ENCODE data around the gene OCEL1. TPM values are rescaled to one million over a fixed set of nuclear protein-coding genes. Genes with fewer than 3 reads are reported as not detected.

The OCEL1 gene
- total and polyA plus RNA-seq, 2 donors (not counting 1 experiment from before 2014, with no cell fraction given) = 4.6 to 8.8 TPM

DNA sequence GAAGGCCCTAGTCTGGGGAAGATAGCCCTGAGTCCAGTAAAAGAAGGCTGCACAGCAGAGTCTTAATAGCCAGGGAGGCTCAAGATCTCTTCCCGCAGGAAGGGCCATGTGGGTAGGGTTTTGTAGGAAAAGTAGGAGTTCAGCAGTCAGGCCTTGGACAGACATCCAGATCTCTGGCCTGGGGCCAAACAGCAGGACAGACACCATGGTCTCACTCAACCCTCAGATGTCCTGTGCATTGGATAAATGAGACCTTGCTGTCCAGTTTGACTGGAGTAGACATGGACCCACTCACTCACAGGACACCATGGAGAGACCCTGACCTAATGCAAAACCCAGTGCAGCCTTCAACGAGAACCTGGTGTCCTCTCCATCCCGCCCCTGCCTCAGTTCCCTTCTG, 3.9 kb downstream of the OCEL1 start:
- Histone ChIP-seq H3K4me3 (replicated peaks in 1 of 4; ENCODE audit: control extremely low read depth in 1 of 4, insufficient read depth in 1 of 4, low read depth in 3 of 4, low read length in 4 of 4) (no peak overlapping the region), H3K36me3 (ENCODE audit: control insufficient read depth, insufficient read depth, low read length) (peaks cover 14% of the 10 kb centered on the region), H3K27me3 (ENCODE audit: control insufficient read depth, insufficient read depth, low read length) (no peaks in the 10 kb centered on the region), H3K9ac (ENCODE audit: insufficient read depth, low read length) (no peak overlapping the region), H3K27ac (ENCODE audit: insufficient read depth, low read length) (no peak overlapping the region), H3K4me1 (ENCODE audit: control insufficient read depth, extremely low read depth, insufficient read depth, low read length) (peaks cover under 1% of the 10 kb centered on the region), H3K79me2 (ENCODE audit: control insufficient read depth, insufficient read depth, low read length) (peaks cover 8% of the 10 kb centered on the region), H3K4me2 (ENCODE audit: extremely low read depth, insufficient read depth, low read length) (no peak overlapping the region), H2AFZ (ENCODE audit: low read length) (no peak overlapping the region), H3K9me3 (ENCODE audit: control insufficient read depth, insufficient read depth, low read depth, low read length) (no peaks in the 10 kb centered on the region), H4K20me1 (ENCODE audit: control insufficient read depth, extremely low read depth, insufficient read depth, low read length) (no peaks in the 10 kb centered on the region)
- DNase-seq (ENCODE audit: low read depth in 2 of 2) = no peak
- no peak for TF ChIP-seq EZH2 (IDR thresholded peaks at IDR 0.05; ENCODE audit: low read length, missing control alignments)
- TF ChIP-seq, protein P1, sequence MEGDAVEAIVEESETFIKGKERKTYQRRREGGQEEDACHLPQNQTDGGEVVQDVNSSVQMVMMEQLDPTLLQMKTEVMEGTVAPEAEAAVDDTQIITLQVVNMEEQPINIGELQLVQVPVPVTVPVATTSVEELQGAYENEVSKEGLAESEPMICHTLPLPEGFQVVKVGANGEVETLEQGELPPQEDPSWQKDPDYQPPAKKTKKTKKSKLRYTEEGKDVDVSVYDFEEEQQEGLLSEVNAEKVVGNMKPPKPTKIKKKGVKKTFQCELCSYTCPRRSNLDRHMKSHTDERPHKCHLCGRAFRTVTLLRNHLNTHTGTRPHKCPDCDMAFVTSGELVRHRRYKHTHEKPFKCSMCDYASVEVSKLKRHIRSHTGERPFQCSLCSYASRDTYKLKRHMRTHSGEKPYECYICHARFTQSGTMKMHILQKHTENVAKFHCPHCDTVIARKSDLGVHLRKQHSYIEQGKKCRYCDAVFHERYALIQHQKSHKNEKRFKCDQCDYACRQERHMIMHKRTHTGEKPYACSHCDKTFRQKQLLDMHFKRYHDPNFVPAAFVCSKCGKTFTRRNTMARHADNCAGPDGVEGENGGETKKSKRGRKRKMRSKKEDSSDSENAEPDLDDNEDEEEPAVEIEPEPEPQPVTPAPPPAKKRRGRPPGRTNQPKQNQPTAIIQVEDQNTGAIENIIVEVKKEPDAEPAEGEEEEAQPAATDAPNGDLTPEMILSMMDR (conservative IDR thresholded peaks at IDR 0.05 in 1 of 2, IDR thresholded peaks at IDR 0.05 in 1 of 2; ENCODE audit: low read depth in 1 of 2, low read length in 2 of 2) = no peak

DNA sequence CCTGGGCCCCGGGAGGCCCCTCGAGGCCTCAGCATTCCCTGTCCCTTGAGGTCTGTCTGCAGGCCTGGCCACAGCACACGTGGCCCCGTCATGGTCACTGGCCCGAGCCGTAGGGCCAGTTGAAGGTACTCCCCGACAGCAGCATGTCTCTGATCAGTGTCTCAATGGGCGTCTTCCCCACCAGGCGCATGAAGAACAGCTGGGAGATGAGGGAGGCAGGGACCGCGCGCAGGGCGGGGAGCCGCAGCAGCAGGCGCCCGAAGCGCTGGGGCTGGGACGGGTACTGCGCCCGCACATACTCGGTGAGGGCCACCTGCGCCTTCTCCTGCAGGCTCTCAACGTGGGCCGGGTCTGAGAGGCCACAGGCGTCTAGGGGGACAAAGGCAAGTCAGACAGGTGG, 6.2 kb downstream of the OCEL1 start:
- no peak overlapping the region for H3K9ac ChIP-seq (ENCODE audit: insufficient read depth, low read length)
- no peak overlapping the region for H3K27ac ChIP-seq (ENCODE audit: insufficient read depth, low read length)
- no peak for TF ChIP-seq EZH2 (IDR thresholded peaks at IDR 0.05; ENCODE audit: low read length, missing control alignments)
- TF ChIP-seq, protein P1 (conservative IDR thresholded peaks at IDR 0.05 in 1 of 2, IDR thresholded peaks at IDR 0.05 in 1 of 2; ENCODE audit: low read depth in 1 of 2, low read length in 2 of 2) = no peak
- no peak overlapping the region for H2AFZ ChIP-seq (ENCODE audit: low read length)
- no peaks in the 10 kb centered on the region for H3K9me3 ChIP-seq (ENCODE audit: control insufficient read depth, insufficient read depth, low read depth, low read length)
- H3K4me3 ChIP-seq (replicated peaks in 1 of 4; ENCODE audit: control extremely low read depth in 1 of 4, insufficient read depth in 1 of 4, low read depth in 3 of 4, low read length in 4 of 4) = no peak overlapping the region
- H3K4me2 ChIP-seq (ENCODE audit: extremely low read depth, insufficient read depth, low read length) = no peak overlapping the region
- DNase-seq (ENCODE audit: low read depth in 2 of 2) = no peak
- H4K20me1 ChIP-seq (ENCODE audit: control insufficient read depth, extremely low read depth, insufficient read depth, low read length) = no peaks in the 10 kb centered on the region
- peaks cover 16% of the 10 kb centered on the region for H3K36me3 ChIP-seq (ENCODE audit: control insufficient read depth, insufficient read depth, low read length)
- no peaks in the 10 kb centered on the region for H3K27me3 ChIP-seq (ENCODE audit: control insufficient read depth, insufficient read depth, low read length)
- H3K4me1 ChIP-seq (ENCODE audit: control insufficient read depth, extremely low read depth, insufficient read depth, low read length) = peaks cover 9% of the 10 kb centered on the region
- peaks cover 12% of the 10 kb centered on the region for H3K79me2 ChIP-seq (ENCODE audit: control insufficient read depth, insufficient read depth, low read length)

DNA sequence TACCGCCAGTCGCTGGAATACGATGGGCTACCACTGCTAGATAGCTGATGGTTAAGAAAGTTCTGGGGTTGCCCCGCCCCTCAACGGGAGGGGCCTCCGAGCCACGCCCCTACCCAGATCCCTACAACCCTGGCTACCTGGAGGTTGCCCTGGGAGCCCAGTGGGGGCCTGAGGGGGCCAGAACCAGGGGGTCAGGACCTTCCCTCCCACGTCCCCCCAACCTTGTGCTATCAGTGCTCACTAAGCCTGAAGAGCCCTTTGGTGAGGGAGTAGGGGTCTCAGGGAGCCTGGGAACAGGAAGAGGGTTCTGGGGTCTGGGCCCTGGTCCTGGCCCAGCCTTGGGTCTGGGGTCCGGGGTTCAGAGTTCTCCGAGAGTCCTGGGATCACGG, 8.9 kb downstream of the OCEL1 start:
- H3K27ac ChIP-seq (ENCODE audit: insufficient read depth, low read length) = peak overlapping the region; percentile 27
- H2AFZ ChIP-seq (ENCODE audit: low read length) = no peak overlapping the region
- no peak for TF ChIP-seq EZH2 (IDR thresholded peaks at IDR 0.05; ENCODE audit: low read length, missing control alignments)
- TF ChIP-seq, protein P1 (conservative IDR thresholded peaks at IDR 0.05 in 1 of 2, IDR thresholded peaks at IDR 0.05 in 1 of 2; ENCODE audit: low read depth in 1 of 2, low read length in 2 of 2) = no peak
- peaks cover 9% of the 10 kb centered on the region for H3K4me1 ChIP-seq (ENCODE audit: control insufficient read depth, extremely low read depth, insufficient read depth, low read length)
- DNase-seq (ENCODE audit: low read depth in 2 of 2) = peak; percentile 37 to 50
- no peaks in the 10 kb centered on the region for H4K20me1 ChIP-seq (ENCODE audit: control insufficient read depth, extremely low read depth, insufficient read depth, low read length)
- H3K9me3 ChIP-seq (ENCODE audit: control insufficient read depth, insufficient read depth, low read depth, low read length) = no peaks in the 10 kb centered on the region
- peak overlapping the region; percentile 99 for H3K4me2 ChIP-seq (ENCODE audit: extremely low read depth, insufficient read depth, low read length)
- H3K9ac ChIP-seq (ENCODE audit: insufficient read depth, low read length) = peak overlapping the region; percentile 37
- peak overlapping the region; percentile 60 to 66 (median 62) for H3K4me3 ChIP-seq (replicated peaks in 1 of 4; ENCODE audit: control extremely low read depth in 1 of 4, insufficient read depth in 1 of 4, low read depth in 3 of 4, low read length in 4 of 4)
- no peaks in the 10 kb centered on the region for H3K27me3 ChIP-seq (ENCODE audit: control insufficient read depth, insufficient read depth, low read length)
- H3K79me2 ChIP-seq (ENCODE audit: control insufficient read depth, insufficient read depth, low read length) = peaks cover 12% of the 10 kb centered on the region
- peaks cover 15% of the 10 kb centered on the region for H3K36me3 ChIP-seq (ENCODE audit: control insufficient read depth, insufficient read depth, low read length)

Measured in fibroblast of lung (primary cell).